GM12865 (cell line): ENCODE results near the gene TSG101.

Experiments
- DNase-seq: peaks from one replicate; pipeline ENCODE4 v3.0.0; 2010; ENCODE audit warnings: low read depth
- H3K4me3 ChIP-seq: 2 replicates; pipeline ENCODE4 v1.5.1; 2011; ENCODE audit warnings: mild to moderate bottlenecking, low read depth, low read length, control low read depth
- TF ChIP-seq, protein P1 (sequence below): IDR thresholded peaks from 2 replicates; pipeline ENCODE4 v1.5.1; 2011; ENCODE audit warnings: low read length, control low read depth, low read depth, inconsistent platforms; ENCODE audit not compliant: insufficient read depth; ENCODE audit errors: missing control alignments

The TSG101 gene

GRCh38 chr11:18524248-18524647 lies 2.5 kb downstream of the TSG101 start:
- TF ChIP-seq, protein P1, sequence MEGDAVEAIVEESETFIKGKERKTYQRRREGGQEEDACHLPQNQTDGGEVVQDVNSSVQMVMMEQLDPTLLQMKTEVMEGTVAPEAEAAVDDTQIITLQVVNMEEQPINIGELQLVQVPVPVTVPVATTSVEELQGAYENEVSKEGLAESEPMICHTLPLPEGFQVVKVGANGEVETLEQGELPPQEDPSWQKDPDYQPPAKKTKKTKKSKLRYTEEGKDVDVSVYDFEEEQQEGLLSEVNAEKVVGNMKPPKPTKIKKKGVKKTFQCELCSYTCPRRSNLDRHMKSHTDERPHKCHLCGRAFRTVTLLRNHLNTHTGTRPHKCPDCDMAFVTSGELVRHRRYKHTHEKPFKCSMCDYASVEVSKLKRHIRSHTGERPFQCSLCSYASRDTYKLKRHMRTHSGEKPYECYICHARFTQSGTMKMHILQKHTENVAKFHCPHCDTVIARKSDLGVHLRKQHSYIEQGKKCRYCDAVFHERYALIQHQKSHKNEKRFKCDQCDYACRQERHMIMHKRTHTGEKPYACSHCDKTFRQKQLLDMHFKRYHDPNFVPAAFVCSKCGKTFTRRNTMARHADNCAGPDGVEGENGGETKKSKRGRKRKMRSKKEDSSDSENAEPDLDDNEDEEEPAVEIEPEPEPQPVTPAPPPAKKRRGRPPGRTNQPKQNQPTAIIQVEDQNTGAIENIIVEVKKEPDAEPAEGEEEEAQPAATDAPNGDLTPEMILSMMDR, result no peak
- DNase-seq, result no peak
- H3K4me3 ChIP-seq, result no peak overlapping the region

- no peak for DNase-seq
- TF ChIP-seq, protein P1, result no peak
- no peak overlapping the region for H3K4me3 ChIP-seq
Measured at GRCh38 chr11:18523084-18523483, 3.7 kb downstream of the TSG101 start.

GRCh38 chr11:18522388-18522787 lies 4.4 kb downstream of the TSG101 start:
- peak; percentile 40 for DNase-seq
- H3K4me3 ChIP-seq, result no peak overlapping the region
- TF ChIP-seq, protein P1, result peak; percentile 34

GRCh38 chr11:18521122-18521521 lies 5.6 kb downstream of the TSG101 start:
- TF ChIP-seq, protein P1, result no peak
- DNase-seq, result no peak
- no peak overlapping the region for H3K4me3 ChIP-seq

DNA sequence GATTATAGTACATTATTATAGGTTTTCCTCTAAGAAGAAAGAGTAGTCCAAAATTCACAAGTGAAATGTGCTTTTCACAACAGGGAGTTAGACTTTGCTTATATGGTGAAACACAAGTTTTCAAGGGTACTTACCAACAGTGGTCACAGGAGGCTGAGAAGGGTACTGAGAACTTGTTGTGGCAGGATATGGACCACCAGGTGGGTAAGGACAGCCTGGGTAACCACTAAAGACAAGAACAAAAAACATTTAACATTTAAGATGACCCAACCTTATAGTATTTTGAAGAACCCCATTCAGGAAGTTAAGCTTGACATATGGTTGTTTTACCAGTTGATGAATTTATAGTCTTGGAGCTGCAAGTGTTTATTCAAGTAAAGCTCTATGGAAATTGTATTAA lies 24.4 kb downstream of the TSG101 start:
- TF ChIP-seq, protein P1, result no peak
- DNase-seq, result peak; percentile 29
- H3K4me3 ChIP-seq, result no peak overlapping the region

GRCh38 chr11:18501629-18502028 lies 25.1 kb downstream of the TSG101 start:
- TF ChIP-seq, protein P1, result no peak
- H3K4me3 ChIP-seq, result no peak overlapping the region
- no peak for DNase-seq

DNA sequence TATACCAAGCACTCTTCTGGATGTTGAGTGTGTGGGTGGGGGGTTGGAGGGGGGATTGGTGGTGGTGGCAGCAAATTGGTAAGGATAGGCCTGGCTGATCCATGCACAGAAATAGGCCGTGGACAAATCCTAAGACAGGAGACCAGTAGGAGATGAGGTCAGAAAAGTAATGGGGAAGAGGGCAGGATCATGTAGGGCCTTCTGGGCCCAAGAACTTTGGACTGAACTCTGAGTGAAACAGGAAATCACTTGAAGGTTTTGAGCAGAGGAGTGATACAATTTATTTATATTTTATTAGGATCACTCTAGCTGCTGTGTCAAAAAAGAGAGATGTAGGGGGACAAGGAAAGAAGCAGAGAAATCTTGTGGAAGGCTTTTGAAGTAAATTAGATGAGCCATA lies 28.7 kb downstream of the TSG101 start:
- H3K4me3 ChIP-seq, result no peak overlapping the region
- TF ChIP-seq, protein P1, result no peak
- no peak for DNase-seq
